AG09309 (cell line): ENCODE measurements around the gene SLC12A6.
"Not testable (repeated sequence)": the region's sequence is repeated elsewhere in the genome, so short reads cannot be mapped to it uniquely, and the experiment has no call there.

Source experiments
- DNase-seq: peaks from one replicate; pipeline ENCODE4 v3.0.0-alpha.2; 2010; ENCODE audit warnings: low read depth
- H3K4me3 ChIP-seq: 2 replicates; pipeline ENCODE4 v1.5.1; 2011; ENCODE audit warnings: mild to moderate bottlenecking, low read depth, low read length, moderate library complexity; ENCODE audit not compliant: control insufficient read depth
- CTCF ChIP-seq: IDR thresholded peaks from 2 replicates; pipeline ENCODE4 v1.5.1; 2011; ENCODE audit warnings: mild to moderate bottlenecking, low read depth, low read length, inconsistent platforms; ENCODE audit not compliant: insufficient read depth, control insufficient read depth; ENCODE audit errors: missing control alignments

The SLC12A6 gene

DNA sequence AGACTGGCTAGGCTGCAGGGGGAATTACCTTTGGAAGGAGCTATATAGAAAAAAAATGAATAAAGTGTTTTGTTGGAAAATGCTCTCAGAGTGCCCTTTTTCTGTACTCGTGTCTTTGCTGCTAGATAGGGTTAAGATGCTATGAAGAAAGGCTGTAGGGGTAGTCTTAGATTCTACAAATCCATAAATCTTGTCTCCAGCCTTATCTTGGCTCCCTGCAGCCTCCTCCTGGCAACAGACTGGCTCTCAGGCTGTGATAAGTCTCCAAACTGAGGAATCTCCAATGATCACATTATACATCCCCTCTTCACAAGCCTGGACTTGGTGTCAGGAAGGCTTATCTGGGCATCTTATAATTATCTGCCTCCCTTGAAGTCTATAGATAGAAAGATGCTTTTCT lies 20.1 kb upstream of the SLC12A6 start:
- no peak overlapping the region for H3K4me3 ChIP-seq
- no peak for DNase-seq
- no peak for TF ChIP-seq CTCF

GRCh38 chr15:34355241-34355640 lies 17.7 kb upstream of the SLC12A6 start:
- no peak for TF ChIP-seq CTCF
- no peak overlapping the region for H3K4me3 ChIP-seq
- DNase-seq: no peak

DNA sequence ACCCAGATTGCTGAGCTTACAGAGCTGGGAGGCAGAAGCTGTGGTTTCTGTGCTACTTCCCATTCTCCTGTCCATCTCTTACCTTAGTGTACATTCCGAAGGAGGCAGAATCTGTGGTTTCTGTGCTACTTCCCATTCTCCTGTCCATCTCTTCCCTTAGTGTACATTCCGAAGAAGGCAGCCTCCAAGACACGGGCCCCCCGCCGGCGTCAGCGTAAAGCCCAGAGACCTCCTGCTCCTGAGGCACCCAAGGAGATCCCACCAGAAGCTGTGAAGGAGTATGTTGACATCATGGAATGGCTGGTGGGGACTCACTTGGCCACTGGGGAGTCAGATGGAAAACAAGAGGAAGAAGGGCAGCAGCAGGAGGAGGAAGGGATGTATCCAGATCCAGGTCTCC lies 16.7 kb upstream of the SLC12A6 start:
- TF ChIP-seq CTCF: no peak
- DNase-seq: no peak
- H3K4me3 ChIP-seq: no peak overlapping the region

DNA sequence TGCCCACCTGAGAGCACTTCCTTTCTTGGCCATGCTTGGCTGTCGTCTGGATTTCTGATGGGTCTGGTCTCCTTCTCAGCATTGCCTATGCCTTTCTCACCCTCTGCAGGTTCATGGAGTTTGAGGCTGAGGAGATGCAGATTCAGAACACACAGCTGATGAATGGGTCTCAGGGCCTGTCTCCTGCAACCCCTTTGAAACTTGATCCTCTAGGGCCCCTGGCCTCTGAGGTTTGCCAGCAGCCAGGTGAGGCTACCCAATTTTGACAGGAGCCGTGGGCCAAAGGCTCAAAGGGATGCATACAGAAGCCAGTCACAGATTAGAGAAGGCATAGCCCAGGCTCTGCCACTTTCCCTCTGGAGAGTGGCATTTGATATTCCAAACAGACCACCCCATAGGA lies 16.0 kb upstream of the SLC12A6 start:
- no peak for DNase-seq
- TF ChIP-seq CTCF: no peak
- H3K4me3 ChIP-seq: no peak overlapping the region

- not testable (repeated sequence) for DNase-seq, H3K4me3 ChIP-seq
These were observed 15.4 kb upstream of the SLC12A6 start for GRCh38 chr15:34352996-34353395.

DNA sequence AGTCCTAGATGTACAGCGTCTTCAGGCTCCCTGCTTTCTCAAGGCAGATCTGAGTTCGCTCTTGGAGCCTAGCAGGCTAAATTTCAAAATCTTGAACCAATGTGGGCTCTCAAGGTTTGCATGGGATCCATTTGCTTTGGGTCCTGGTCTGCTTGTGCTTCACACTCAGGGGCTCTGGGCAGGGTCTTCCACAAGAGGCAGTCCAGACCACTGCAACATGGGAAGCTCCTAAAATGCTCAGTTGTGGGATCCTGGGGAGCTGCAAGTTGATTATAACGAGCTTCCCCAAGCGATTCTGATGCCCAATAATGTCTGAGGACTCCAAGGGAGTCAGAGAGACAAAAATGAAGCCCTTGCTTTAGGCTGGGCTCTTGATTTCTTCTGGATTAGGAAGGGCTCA lies 12.2 kb upstream of the SLC12A6 start:
- no peak for TF ChIP-seq CTCF
- no peak for DNase-seq
- H3K4me3 ChIP-seq: no peak overlapping the region

GRCh38 chr15:34348735-34349300 lies 11.2 kb upstream of the SLC12A6 start:
- no peak for DNase-seq
- H3K4me3 ChIP-seq: no peak overlapping the region
- TF ChIP-seq CTCF: no peak
